H1 (cell line): Measurements from ENCODE around the gene GET3. TPM values are rescaled to one million over a fixed set of nuclear protein-coding genes. Genes with fewer than 3 reads are reported as not detected.

Experiments used
- CTCF ChIA-PET: fragments of 300-600 bp; sonication (Branson Sonifier 250); formaldehyde crosslinking; loops from one replicate; lab custom pipeline; 2021; ENCODE audit not compliant: partially characterized antibody; lab: Charles Lee
- POLR2A ChIA-PET: fragments of 300-600 bp; sonication (Branson Sonifier 250); formaldehyde crosslinking; loops from one replicate; lab custom pipeline; 2021; ENCODE audit warnings: inconsistent platforms; ENCODE audit not compliant: partially characterized antibody; lab: Charles Lee
- DNase-seq, 2 experiments: peaks; one replicate each; pipeline versions ENCODE4 v3.0.0 to v3.0.0-alpha.2; 2010 to 2022; ENCODE audit warnings: low spot score in 2 of 2, low read depth in 1 of 2, mixed read lengths in 1 of 2
- FAIRE-seq: peaks from 2 replicates; lab custom pipeline; 2011; peaks lifted over from hg19 to GRCh38; lab: Jason Lieb, UNC
- H2AFZ ChIP-seq: 2 replicates; pipeline ENCODE4 v1.8.1; 2012; ENCODE audit warnings: low read length, inconsistent platforms
- H2AK5ac ChIP-seq: 2 replicates; pipeline ENCODE4 v1.6.1; 2013; ENCODE audit warnings: low read depth, low read length
- H2BK120ac ChIP-seq: replicated peaks from 2 replicates; pipeline ENCODE3; 2013; ENCODE audit warnings: low read depth, low read length, inconsistent platforms
- H2BK12ac ChIP-seq: 2 replicates; pipeline ENCODE4 v1.6.1; 2013; ENCODE audit warnings: low read depth, low read length
- H2BK15ac ChIP-seq: 2 replicates; pipeline ENCODE4 v1.6.1; 2013; ENCODE audit warnings: low read length
- H2BK20ac ChIP-seq: 2 replicates; pipeline ENCODE4 v1.6.1; 2013; ENCODE audit warnings: low read length
- H2BK5ac ChIP-seq: 2 replicates; pipeline ENCODE4 v1.6.1; 2013; ENCODE audit warnings: low read depth, low read length
- H3K14ac ChIP-seq: 2 replicates; pipeline ENCODE4 v1.6.1; 2013; ENCODE audit warnings: inconsistent platforms; ENCODE audit not compliant: insufficient read length
- H3K18ac ChIP-seq: 2 replicates; pipeline ENCODE4 v1.6.1; 2013; ENCODE audit warnings: low read length; ENCODE audit errors: extremely low read depth
- H3K23ac ChIP-seq: 2 replicates; pipeline ENCODE4 v1.6.1; 2013; ENCODE audit warnings: inconsistent platforms; ENCODE audit not compliant: insufficient read length
- H3K23me2 ChIP-seq: 2 replicates; pipeline ENCODE4 v1.6.1; 2013; ENCODE audit warnings: low read depth, low read length
- H3K27ac ChIP-seq: 2 replicates; pipeline ENCODE4 v1.6.1; 2011; ENCODE audit warnings: low read depth, low read length, inconsistent platforms
- H3K27me3 ChIP-seq, 4 experiments: replicated peaks in 1 of 4; 1 replicate in 1 of 4; 2 replicates in 3 of 4; pipeline versions ENCODE4 v1.6.1 to v1.8.1; 2011 to 2013; ENCODE audit warnings: low read length in 3 of 4, mild to moderate bottlenecking in 3 of 4, inconsistent platforms in 2 of 4, mixed read lengths in 2 of 4, moderate library complexity in 1 of 4; ENCODE audit not compliant: control insufficient read depth in 3 of 4, insufficient read depth in 3 of 4; ENCODE audit errors: extremely low read depth in 1 of 4
- H3K36me3 ChIP-seq, 4 experiments: 2 replicates each; pipeline versions ENCODE4 v1.6.1 to v1.8.1; 2011 to 2013; ENCODE audit warnings: mild to moderate bottlenecking in 4 of 4, low read length in 3 of 4, moderate library complexity in 2 of 4, control low read depth in 1 of 4, inconsistent platforms in 1 of 4; ENCODE audit not compliant: insufficient read depth in 4 of 4, control insufficient read depth in 2 of 4
- H3K4ac ChIP-seq: replicated peaks from 2 replicates; pipeline ENCODE3; 2013; ENCODE audit warnings: low read length, low read depth, mixed read lengths, inconsistent platforms; ENCODE audit not compliant: insufficient read length
- H3K4me1 ChIP-seq, 4 experiments: replicated peaks in 1 of 4; 1 replicate in 1 of 4; 2 replicates in 3 of 4; pipeline versions ENCODE4 v1.6.1 to v1.8.1; 2011 to 2013; ENCODE audit warnings: low read length in 3 of 4, inconsistent platforms in 2 of 4, mixed read lengths in 1 of 4; ENCODE audit not compliant: insufficient read depth in 4 of 4, control insufficient read depth in 3 of 4
- H3K4me2 ChIP-seq, 2 experiments: 2 replicates each; pipeline versions ENCODE4 v1.6.1 to v1.8.1; 2011 to 2013; ENCODE audit warnings: low read depth in 2 of 2, low read length in 2 of 2, control low read depth in 1 of 2, inconsistent platforms in 1 of 2, mild to moderate bottlenecking in 1 of 2; ENCODE audit not compliant: insufficient read depth in 1 of 2
- H3K4me3 ChIP-seq, 4 experiments: fragments of 200-600, 300-600 bp in 1 of 4; sonication (generic), shearing (Covaris generic), sonication (Bioruptor Twin) in 1 of 4; 2 replicates each; pipeline versions ENCODE4 v1.5.1 to v1.8.1; 2011 to 2016; ENCODE audit warnings: low read length in 4 of 4, low read depth in 3 of 4, control low read depth in 2 of 4, inconsistent platforms in 2 of 4, mild to moderate bottlenecking in 2 of 4, mixed read lengths in 1 of 4, moderate library complexity in 1 of 4; ENCODE audit not compliant: insufficient read depth in 2 of 4; ENCODE audit errors: extremely low read depth in 1 of 4
- H3K56ac ChIP-seq: replicated peaks from 2 replicates; pipeline ENCODE3; 2013; ENCODE audit warnings: low read depth, mild to moderate bottlenecking, mixed read lengths, low read length, inconsistent platforms; ENCODE audit not compliant: insufficient read length
- H3K79me1 ChIP-seq: 2 replicates; pipeline ENCODE4 v1.6.1; 2013; ENCODE audit warnings: low read depth, low read length, control low read depth
- H3K79me2 ChIP-seq, 2 experiments: 2 replicates each; pipeline versions ENCODE4 v1.6.1 to v1.8.1; 2012 to 2013; ENCODE audit warnings: low read length in 2 of 2, mild to moderate bottlenecking in 2 of 2, inconsistent platforms in 1 of 2; ENCODE audit not compliant: insufficient read depth in 2 of 2, control insufficient read depth in 1 of 2
- H3K9ac ChIP-seq, 4 experiments: replicated peaks in 1 of 4; 1 replicate in 1 of 4; 2 replicates in 3 of 4; pipeline versions ENCODE4 v1.6.1 to v1.8.1; 2011 to 2013; ENCODE audit warnings: low read depth in 3 of 4, low read length in 3 of 4, control low read depth in 2 of 4, mild to moderate bottlenecking in 2 of 4, moderate library complexity in 2 of 4, inconsistent platforms in 1 of 4; ENCODE audit errors: extremely low read depth in 1 of 4
- H3K9me3 ChIP-seq, 2 experiments: 2 replicates each; pipeline versions ENCODE4 v1.6.1 to v1.8.1; 2012 to 2013; ENCODE audit warnings: mild to moderate bottlenecking in 2 of 2, moderate library complexity in 2 of 2, control low read depth in 1 of 2, inconsistent platforms in 1 of 2, low read depth in 1 of 2, low read length in 1 of 2, mixed read lengths in 1 of 2; ENCODE audit not compliant: insufficient read depth in 2 of 2
- H4K20me1 ChIP-seq, 2 experiments: replicated peaks in 1 of 2; 2 replicates each; pipeline versions ENCODE3 to v1.8.1; 2011 to 2013; ENCODE audit warnings: inconsistent platforms in 2 of 2, low read length in 2 of 2, mild to moderate bottlenecking in 1 of 2; ENCODE audit not compliant: insufficient read depth in 2 of 2, control insufficient read depth in 1 of 2
- H4K5ac ChIP-seq: 2 replicates; pipeline ENCODE4 v1.6.1; 2013; ENCODE audit warnings: low read length, low read depth, mixed read lengths, inconsistent platforms; ENCODE audit not compliant: insufficient read length
- H4K8ac ChIP-seq: 2 replicates; pipeline ENCODE4 v1.8.0; 2013; ENCODE audit warnings: mild to moderate bottlenecking, moderate library complexity, low read length, inconsistent platforms; ENCODE audit not compliant: insufficient read depth; ENCODE audit errors: extremely low read depth
- H4K91ac ChIP-seq: replicated peaks from 2 replicates; pipeline ENCODE3; 2013; ENCODE audit warnings: low read length, mixed read lengths, inconsistent platforms; ENCODE audit not compliant: insufficient read length
- CHD2 ChIP-seq: IDR thresholded peaks from 2 replicates; pipeline ENCODE4 v1.6.1; 2012; ENCODE audit warnings: low read length, improper control_type of control experiment
- E2F6 ChIP-seq: IDR thresholded peaks from 2 replicates; pipeline ENCODE4 v1.6.1; 2012; ENCODE audit warnings: inconsistent platforms
- EP300 ChIP-seq, 2 experiments: IDR thresholded peaks; 1 replicate in 1 of 2; 2 replicates in 1 of 2; pipeline ENCODE4 v1.6.1; 2011 to 2012; ENCODE audit warnings: low read depth in 2 of 2, low read length in 2 of 2, mild to moderate bottlenecking in 2 of 2, borderline replicate concordance in 1 of 2, inconsistent platforms in 1 of 2, moderate library complexity in 1 of 2
- KDM5A ChIP-seq: fragments of 200-600 bp; IDR thresholded peaks from 2 replicates; pipeline ENCODE4 v1.7.1; 2012; ENCODE audit warnings: mild to moderate bottlenecking, low read length, inconsistent platforms, mixed read lengths
- MAFK ChIP-seq: IDR thresholded peaks from 2 replicates; pipeline ENCODE4 v1.6.1; 2012; ENCODE audit warnings: low read depth, mild to moderate bottlenecking, improper control_type of control experiment, low read length
- WGBS, 2 experiments: shearing (Covaris generic) in 1 of 2; methylation state at CpG; one replicate each; pipeline versions ENCODE4 v1.1.6 to v1.1.7; 2013 to 2015; ENCODE audit warnings: low lambda C conversion rate in 2 of 2, mixed read lengths in 2 of 2, inconsistent platforms in 1 of 2, low coverage in 1 of 2, missing lambda C conversion rate in 1 of 2; ENCODE audit not compliant: insufficient replicate concordance in 2 of 2, insufficient coverage in 1 of 2, insufficient read length in 1 of 2; ENCODE audit errors: extremely low coverage in 1 of 2, missing lambda C conversion rate in 1 of 2; 5-methylcytosine and 5-hydroxymethylcytosine counted together
- polyA plus RNA-seq, 7 experiments: library from polyadenylated mRNA; depleted of rRNA in 3 of 7; stranded (reverse) in 5 of 7; unstranded in 2 of 7; fragments of >200 nt in 5 of 7; fragments of 200-250 nt in 2 of 7; gene quantifications; 1 replicate in 5 of 7; 2 replicates in 1 of 7; 4 replicates in 1 of 7; pipeline versions ENCODE4 v1.2.1 to v1.2.3, GENCODE V29; 2011 to 2013; ENCODE audit warnings: missing spikeins in 2 of 7, mixed read lengths in 2 of 7
- total RNA-seq: library from RNA; stranded (reverse); fragmentation: NEBNext Ultra II Directional; extraction: Animal tissue kit (Norgen Biotek cat#: 25700); gene quantifications from 2 replicates; pipeline ENCODE4 v1.2.1, GENCODE V29; 2021
- TF ChIP-seq, protein P1 (sequence below), 3 experiments: IDR thresholded peaks; 1 replicate in 2 of 3; 2 replicates in 1 of 3; pipeline versions ENCODE4 v1.5.1 to v1.6.1; 2011; ENCODE audit warnings: low read length in 3 of 3, mild to moderate bottlenecking in 3 of 3, inconsistent platforms in 2 of 3, low read depth in 1 of 3, moderate library complexity in 1 of 3; ENCODE audit not compliant: insufficient read depth in 1 of 3; ENCODE audit errors: control extremely low read depth in 1 of 3

The GET3 gene
- total and polyA plus RNA-seq, 2 of the 8 experiments (the other 6 are each of a cell fraction or from before 2014, with no cell fraction given) = 105 to 297 TPM

DNA sequence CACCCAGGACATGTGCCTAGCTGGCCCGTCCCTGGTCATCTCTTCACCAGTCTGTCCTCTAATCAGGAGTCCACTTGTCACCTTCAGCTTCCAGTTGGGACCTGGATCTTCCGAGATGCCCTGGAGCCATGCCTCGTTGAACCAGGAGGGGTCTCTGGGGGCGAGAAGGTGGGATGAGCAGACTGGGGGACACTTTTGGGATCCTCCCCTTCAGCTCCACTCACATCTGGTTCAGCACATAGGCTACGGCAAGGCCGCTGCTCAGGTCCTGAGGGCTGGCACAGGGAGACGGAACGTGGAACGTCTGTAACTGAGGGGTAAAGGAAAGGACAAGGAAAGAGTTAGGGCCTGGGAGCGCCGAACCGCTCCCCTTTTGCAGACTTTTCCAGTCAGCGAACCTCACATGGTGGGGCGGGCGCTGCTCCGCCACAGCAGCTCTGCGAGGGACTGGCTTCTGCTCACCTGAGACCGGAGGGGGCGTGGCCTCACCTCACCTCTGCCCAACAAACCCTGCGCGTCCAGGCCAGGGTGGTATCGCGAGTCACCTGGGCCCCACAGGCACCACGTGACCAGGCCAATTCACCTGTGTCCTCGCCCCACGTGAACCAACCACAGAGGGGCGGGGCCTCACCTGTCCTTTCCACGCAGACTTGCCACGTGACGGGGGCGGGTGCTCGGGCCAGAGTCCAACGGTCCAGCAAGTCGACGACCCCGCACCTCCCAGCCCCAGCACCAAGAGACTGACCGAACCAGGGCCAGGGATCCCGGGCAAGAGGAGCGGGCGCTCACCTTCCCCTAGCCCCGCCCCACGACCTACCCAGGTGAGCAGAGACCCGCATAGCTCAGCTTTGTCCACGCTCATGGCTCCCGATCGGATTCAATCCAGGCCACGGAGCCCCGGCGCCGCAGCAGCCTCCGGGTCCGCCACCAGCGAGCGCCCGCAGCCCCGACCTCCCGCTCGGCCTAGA lies 37.6 kb downstream of the GET3 start, which contains the start of gene HOOK2:
HOOK2 (minus strand) TSS at position 965 of the 968 bp plus-strand sequence; CDS start at position 862, 103 bp downstream.
- Histone ChIP-seq H3K27ac (peak within 1 kb of the TSS; percentile 85), H3K23ac (no peak within 1 kb of the TSS), H2BK20ac (no peak within 1 kb of the TSS), H3K9me3 (no peaks in the 10 kb centered on the region), H3K4ac (peak within 1 kb of the TSS; percentile 10), H3K9ac (peak within 1 kb of the TSS; percentile 49 to 86 (median 68)), H3K4me2 (peak within 1 kb of the TSS; percentile 80 to 92), H3K4me1 (peaks cover 2 to 24% (median 15%) of the 10 kb centered on the region in 4 experiments), H4K91ac (peak within 1 kb of the TSS; percentile 93), H2AK5ac (no peak within 1 kb of the TSS), H3K23me2 (peaks cover 18% of the 10 kb centered on the region; the same call in 1 of the 2 replicates), H3K18ac (peak within 1 kb of the TSS; percentile 98), H2BK5ac (peak within 1 kb of the TSS; percentile 96; the same call in 1 of the 2 replicates), H4K8ac (peak within 1 kb of the TSS; percentile 92), H3K27me3 (no peaks in the 10 kb centered on the region), H3K56ac (peak within 1 kb of the TSS; percentile 91), H3K79me2 (no peaks in the 10 kb centered on the region), H2BK12ac (no peak within 1 kb of the TSS), H2AFZ (peak within 1 kb of the TSS; percentile 90; the same call in 1 of the 2 replicates), H3K79me1 (no peaks in the 10 kb centered on the region), H4K5ac (peak within 1 kb of the TSS; percentile 92), H3K14ac (no peak within 1 kb of the TSS), H3K4me3 (peak within 1 kb of the TSS; percentile 53 to 92 (median 60)), H2BK120ac (no peak within 1 kb of the TSS), H4K20me1 (peaks cover 0 to 3% of the 10 kb centered on the region in 2 experiments), H3K36me3 (peaks cover 0 to 9% (median 5%) of the 10 kb centered on the region in 4 experiments; a peak in 6 of 8 replicates), H2BK15ac (no peak within 1 kb of the TSS)
- WGBS, 2 experiments = 17% methylated on average over 35 of the region's 58 CpGs; no CpG with 5 or more reads in 1 of the 2 experiments
- POLR2A ChIA-PET = interaction anchor here (0.6 to 16.6 kb wide), 11 partner anchors 11 to 169 kb away, joined by 3 to 317 read pairs (median 5); partner anchors contain the start of genes DNASE2, JUNB, PRDX2 and THSD8
- CTCF ChIA-PET = interaction anchor here (0.6 to 11.2 kb wide), 15 partner anchors 12 to 274 kb away, joined by 3 to 137 read pairs (median 4); partner anchors contain the start of genes GET3, JUNB, PRDX2 and THSD8
- DNase-seq (peak in 1 of 2 experiments; percentile 93), FAIRE-seq (no peak)
- TF ChIP-seq, protein P1, sequence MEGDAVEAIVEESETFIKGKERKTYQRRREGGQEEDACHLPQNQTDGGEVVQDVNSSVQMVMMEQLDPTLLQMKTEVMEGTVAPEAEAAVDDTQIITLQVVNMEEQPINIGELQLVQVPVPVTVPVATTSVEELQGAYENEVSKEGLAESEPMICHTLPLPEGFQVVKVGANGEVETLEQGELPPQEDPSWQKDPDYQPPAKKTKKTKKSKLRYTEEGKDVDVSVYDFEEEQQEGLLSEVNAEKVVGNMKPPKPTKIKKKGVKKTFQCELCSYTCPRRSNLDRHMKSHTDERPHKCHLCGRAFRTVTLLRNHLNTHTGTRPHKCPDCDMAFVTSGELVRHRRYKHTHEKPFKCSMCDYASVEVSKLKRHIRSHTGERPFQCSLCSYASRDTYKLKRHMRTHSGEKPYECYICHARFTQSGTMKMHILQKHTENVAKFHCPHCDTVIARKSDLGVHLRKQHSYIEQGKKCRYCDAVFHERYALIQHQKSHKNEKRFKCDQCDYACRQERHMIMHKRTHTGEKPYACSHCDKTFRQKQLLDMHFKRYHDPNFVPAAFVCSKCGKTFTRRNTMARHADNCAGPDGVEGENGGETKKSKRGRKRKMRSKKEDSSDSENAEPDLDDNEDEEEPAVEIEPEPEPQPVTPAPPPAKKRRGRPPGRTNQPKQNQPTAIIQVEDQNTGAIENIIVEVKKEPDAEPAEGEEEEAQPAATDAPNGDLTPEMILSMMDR (IDR thresholded peaks at IDR 0.05; ENCODE audit: control extremely low read depth in 1 of 3, insufficient read depth in 1 of 3, low read depth in 1 of 3, low read length in 3 of 3) = no peak
- TF ChIP-seq E2F6 = peak; percentile 25
- no peak for TF ChIP-seq EP300 (IDR thresholded peaks at IDR 0.05; ENCODE audit: borderline replicate concordance in 1 of 2, low read depth in 2 of 2, low read length in 2 of 2)
- TF ChIP-seq KDM5A = no peak; the same call in 1 of the 2 replicates
- no peak for TF ChIP-seq MAFK
- peak; percentile 84 for TF ChIP-seq CHD2
